ENCODE data around the gene TMEM270.

GRCh38 chr7:73892003-73892999, 31.3 kb downstream of the TMEM270 start:
- no peak for TF ChIP-seq CTCF (IDR thresholded peaks at IDR 0.05)
- TF ChIP-seq POLR2A (IDR thresholded peaks at IDR 0.05) = no peak
